ENCODE measurements around the gene SPIB. TPM values are rescaled to one million over a fixed set of nuclear protein-coding genes. Genes with fewer than 3 reads are reported as not detected.

SPIB gene
- total RNA-seq, 2 donors from 2014 or later = not detected

DNA sequence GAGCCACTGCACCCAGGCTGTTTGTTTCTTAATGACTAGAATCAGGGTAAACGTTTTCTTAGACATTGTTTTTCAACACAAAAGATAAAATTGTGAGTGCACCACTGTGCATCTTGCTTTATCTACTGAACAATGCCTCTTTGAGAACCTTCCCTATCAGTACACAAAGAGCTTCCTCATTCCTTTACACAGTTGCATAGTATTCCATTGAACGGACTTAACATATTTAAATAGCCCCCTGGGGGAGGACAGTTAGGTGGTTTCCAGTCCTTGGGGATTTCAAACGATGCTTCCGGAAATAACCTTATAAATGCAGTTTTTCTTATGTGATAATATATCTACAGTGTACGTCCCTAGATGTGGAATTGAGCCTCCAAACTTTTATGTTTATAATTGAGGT lies 26.0 kb upstream of the SPIB start:
- Histone ChIP-seq H3K4me1 (replicated peaks) (no peaks in the 10 kb centered on the region), H3K36me3 (no peaks in the 10 kb centered on the region), H3K9me3 (no peaks in the 10 kb centered on the region), H3K27me3 (replicated peaks; ENCODE audit: insufficient read depth) (no peaks in the 10 kb centered on the region), H3K27ac (no peak overlapping the region), H3K4me3 (no peak overlapping the region)
- TF ChIP-seq POLR2AphosphoS5 (IDR thresholded peaks at IDR 0.05) (no peak), POLR2A (IDR thresholded peaks at IDR 0.05) (no peak)
- TF ChIP-seq, protein P1, sequence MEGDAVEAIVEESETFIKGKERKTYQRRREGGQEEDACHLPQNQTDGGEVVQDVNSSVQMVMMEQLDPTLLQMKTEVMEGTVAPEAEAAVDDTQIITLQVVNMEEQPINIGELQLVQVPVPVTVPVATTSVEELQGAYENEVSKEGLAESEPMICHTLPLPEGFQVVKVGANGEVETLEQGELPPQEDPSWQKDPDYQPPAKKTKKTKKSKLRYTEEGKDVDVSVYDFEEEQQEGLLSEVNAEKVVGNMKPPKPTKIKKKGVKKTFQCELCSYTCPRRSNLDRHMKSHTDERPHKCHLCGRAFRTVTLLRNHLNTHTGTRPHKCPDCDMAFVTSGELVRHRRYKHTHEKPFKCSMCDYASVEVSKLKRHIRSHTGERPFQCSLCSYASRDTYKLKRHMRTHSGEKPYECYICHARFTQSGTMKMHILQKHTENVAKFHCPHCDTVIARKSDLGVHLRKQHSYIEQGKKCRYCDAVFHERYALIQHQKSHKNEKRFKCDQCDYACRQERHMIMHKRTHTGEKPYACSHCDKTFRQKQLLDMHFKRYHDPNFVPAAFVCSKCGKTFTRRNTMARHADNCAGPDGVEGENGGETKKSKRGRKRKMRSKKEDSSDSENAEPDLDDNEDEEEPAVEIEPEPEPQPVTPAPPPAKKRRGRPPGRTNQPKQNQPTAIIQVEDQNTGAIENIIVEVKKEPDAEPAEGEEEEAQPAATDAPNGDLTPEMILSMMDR (IDR thresholded peaks at IDR 0.05) = no peak
- DNase-seq (ENCODE audit: low spot score) = no peak
- intact Hi-C loops (cut with DNase I) = no loop called here
- WGBS = 94% methylated on average over 5 of the region's 5 CpGs

DNA sequence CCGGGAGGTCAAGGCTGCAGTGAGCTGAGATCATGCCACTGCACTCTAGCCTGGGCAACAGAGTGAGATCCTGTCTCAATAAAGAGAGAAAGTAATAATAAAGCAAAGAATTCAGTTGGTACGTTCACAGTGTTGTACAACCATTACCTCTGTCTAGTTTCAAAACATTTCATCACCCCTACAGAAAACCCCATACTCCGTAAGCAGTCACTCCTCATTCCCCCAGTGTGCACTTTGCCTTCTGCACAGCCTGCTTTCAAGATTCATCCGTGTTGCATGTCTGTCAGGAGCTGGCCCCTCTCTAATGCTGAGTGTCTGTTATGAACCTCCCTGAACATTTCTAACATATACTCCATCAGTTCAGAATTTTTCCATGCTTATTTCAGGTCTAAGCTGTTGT lies 25.1 kb upstream of the SPIB start:
- Histone ChIP-seq H3K36me3 (no peaks in the 10 kb centered on the region), H3K27me3 (replicated peaks; ENCODE audit: insufficient read depth) (no peaks in the 10 kb centered on the region), H3K27ac (no peak overlapping the region), H3K9me3 (no peaks in the 10 kb centered on the region), H3K4me1 (replicated peaks) (no peaks in the 10 kb centered on the region), H3K4me3 (no peak overlapping the region)
- TF ChIP-seq, protein P1 (IDR thresholded peaks at IDR 0.05) = no peak
- TF ChIP-seq POLR2AphosphoS5 (IDR thresholded peaks at IDR 0.05) (no peak), POLR2A (IDR thresholded peaks at IDR 0.05) (no peak)
- DNase-seq (ENCODE audit: low spot score) = no peak
- WGBS = 94% methylated on average over 4 of the region's 4 CpGs
- intact Hi-C loops (cut with DNase I) = no loop called here

DNA sequence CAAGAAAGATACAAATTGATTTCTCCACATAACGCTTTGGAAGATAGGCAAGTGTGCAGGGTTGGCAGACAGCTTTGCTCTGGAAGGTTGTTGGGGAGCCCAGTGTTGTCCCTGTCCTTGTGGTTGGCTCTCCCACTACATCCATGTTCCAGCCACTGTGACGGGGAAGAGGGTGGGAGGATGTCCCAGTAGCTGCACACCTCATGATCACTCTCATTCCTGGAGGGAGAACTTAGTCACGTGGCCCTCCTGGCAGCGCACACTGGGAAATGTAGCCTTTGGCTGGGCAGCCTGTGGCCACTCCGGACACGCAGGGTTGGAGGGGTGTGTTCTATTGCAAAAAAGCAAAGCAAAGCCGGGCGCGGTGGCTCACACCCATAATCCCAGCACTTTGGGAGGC lies 24.7 kb upstream of the SPIB start:
- DNase-seq (ENCODE audit: low spot score) = no peak
- Histone ChIP-seq H3K27ac (no peak overlapping the region), H3K4me3 (no peak overlapping the region), H3K27me3 (replicated peaks; ENCODE audit: insufficient read depth) (no peaks in the 10 kb centered on the region), H3K4me1 (replicated peaks) (no peaks in the 10 kb centered on the region), H3K36me3 (no peaks in the 10 kb centered on the region), H3K9me3 (no peaks in the 10 kb centered on the region)
- TF ChIP-seq POLR2A (IDR thresholded peaks at IDR 0.05) (no peak), POLR2AphosphoS5 (IDR thresholded peaks at IDR 0.05) (no peak)
- TF ChIP-seq, protein P1 (IDR thresholded peaks at IDR 0.05) = no peak
- 94% methylated on average over 9 of the region's 9 CpGs for WGBS
- intact Hi-C loops (cut with DNase I) = no loop called here

DNA sequence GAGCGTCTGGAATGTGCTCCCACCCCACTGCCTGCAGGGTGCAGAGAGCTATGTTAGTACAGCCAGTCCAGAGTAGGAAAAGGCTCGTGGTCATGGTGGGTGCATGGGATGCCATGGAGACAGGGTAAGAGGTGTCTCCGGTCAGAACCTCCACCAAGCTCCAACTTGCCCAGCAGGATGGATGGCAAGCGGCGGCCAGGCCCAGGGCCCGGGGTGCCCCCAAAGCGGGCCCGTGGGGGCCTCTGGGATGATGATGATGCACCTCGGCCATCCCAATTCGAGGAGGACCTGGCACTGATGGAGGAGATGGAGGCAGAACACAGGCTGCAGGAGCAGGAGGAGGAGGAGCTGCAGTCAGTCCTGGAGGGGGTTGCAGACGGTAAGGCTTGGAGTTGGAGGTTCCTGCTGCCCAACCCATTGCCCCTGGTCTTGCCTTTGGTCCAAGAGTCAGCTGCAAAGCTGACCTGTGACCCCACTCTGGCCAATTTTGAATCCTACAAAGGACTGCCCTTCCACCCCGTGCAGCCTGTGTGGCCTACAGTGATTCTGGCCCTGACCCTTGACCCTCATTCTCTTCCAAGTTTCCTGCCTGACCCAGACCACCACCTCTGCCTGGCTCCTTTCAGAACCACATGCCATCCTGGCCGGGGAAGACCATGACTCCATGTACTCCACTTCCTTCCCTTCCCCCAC lies 19.9 kb upstream of the SPIB start:
- Histone ChIP-seq H3K9me3 (no peaks in the 10 kb centered on the region), H3K27ac (no peak overlapping the region), H3K4me1 (replicated peaks) (no peaks in the 10 kb centered on the region), H3K27me3 (replicated peaks; ENCODE audit: insufficient read depth) (no peaks in the 10 kb centered on the region), H3K4me3 (no peak overlapping the region), H3K36me3 (no peaks in the 10 kb centered on the region)
- intact Hi-C loops (cut with DNase I) = no loop called here
- WGBS = 93% methylated on average over 13 of the region's 13 CpGs
- TF ChIP-seq POLR2AphosphoS5 (IDR thresholded peaks at IDR 0.05) (no peak), POLR2A (IDR thresholded peaks at IDR 0.05) (no peak)
- TF ChIP-seq, protein P1 (IDR thresholded peaks at IDR 0.05) = no peak
- DNase-seq (ENCODE audit: low spot score) = no peak

DNA sequence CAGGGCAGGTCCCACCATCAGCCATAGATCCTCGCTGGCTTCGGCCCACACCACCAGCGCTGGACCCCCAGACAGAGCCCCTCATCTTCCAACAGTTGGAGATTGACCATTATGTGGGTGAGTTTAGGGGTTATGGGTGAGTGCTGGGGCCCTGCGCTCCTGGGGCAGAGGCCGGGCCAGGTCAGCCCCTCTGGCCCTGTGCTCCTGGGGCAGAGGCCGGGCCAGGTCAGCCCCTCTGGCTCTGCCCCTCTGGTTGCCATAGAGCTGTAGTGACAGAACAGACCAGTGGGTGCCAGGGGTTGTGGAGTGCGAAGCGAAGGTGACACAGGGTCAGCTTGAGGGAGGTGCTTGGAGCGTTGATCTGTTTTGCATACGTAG lies 19.4 kb upstream of the SPIB start:
- no peak for TF ChIP-seq POLR2AphosphoS5 (IDR thresholded peaks at IDR 0.05)
- no peak for TF ChIP-seq POLR2A (IDR thresholded peaks at IDR 0.05)
- TF ChIP-seq, protein P1 (IDR thresholded peaks at IDR 0.05) = no peak
- H3K36me3 ChIP-seq = no peaks in the 10 kb centered on the region
- intact Hi-C loops (cut with DNase I) = no loop called here
- 95% methylated on average over 10 of the region's 10 CpGs for WGBS
- H3K4me3 ChIP-seq = no peak overlapping the region
- DNase-seq (ENCODE audit: low spot score) = no peak
- H3K27me3 ChIP-seq (replicated peaks; ENCODE audit: insufficient read depth) = no peaks in the 10 kb centered on the region
- H3K9me3 ChIP-seq = no peaks in the 10 kb centered on the region
- no peak overlapping the region for H3K27ac ChIP-seq
- H3K4me1 ChIP-seq (replicated peaks) = no peaks in the 10 kb centered on the region
